AG08396 (cell line): ENCODE measurements around the gene PNPLA1.
"Not testable (repeated sequence)": the region's sequence is repeated elsewhere in the genome, so short reads cannot be mapped to it uniquely, and the experiment has no call there.

Source experiments
- DNase-seq: peaks from one replicate; pipeline ENCODE4 v3.0.0; 2012; ENCODE audit warnings: low spot score, mixed read lengths

PNPLA1 gene

GRCh38 chr6:36336208-36336710 lies 66.4 kb downstream of the PNPLA1 start:
- no peak for DNase-seq

DNA sequence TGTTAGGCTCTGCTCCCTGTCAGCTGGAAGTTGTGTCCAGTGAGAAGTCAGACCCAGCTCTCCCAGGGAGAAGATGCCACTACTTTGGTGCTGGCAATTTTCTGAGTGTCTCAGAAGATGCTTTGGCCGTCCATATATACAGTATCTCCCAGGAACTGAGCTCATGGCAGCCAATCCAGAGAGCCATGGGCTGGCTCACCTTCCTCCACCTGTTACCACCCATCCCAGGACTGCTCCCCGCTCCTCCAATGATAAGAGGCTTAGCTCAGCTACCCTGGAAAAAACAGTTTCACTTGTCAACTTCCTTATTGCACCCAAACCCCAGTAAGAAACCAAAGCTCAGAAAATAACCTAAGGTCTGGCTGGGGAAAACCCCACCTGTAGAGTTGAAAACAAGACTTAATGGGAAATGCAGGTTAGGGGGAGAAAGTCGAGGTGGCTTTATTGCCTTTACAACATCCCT lies 67.0 kb downstream of the PNPLA1 start, which contains the start of gene BNIP5:
BNIP5 (minus strand) TSS at position 110 of the 463 bp plus-strand sequence. CDS start 6,198 bp downstream, outside the sequence.
- DNase-seq, result no peak

DNA sequence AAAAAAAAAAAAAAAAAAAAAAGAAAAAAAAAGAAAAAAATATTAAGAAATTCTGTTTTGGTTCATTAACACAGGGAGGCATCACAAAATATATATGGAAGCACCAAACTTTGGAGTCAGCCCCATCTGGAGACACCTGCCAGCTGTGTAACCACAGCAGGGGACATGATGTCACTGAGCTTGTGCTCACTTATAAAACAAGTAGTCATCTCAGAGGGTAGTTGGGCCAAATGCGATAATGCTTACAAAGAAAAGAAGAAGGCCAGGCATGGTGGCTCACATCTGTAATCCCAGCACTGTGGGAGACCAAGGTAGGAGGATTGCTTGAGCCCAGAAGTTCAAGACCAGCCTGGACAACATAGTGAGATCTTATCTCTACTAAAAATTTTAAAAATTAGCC lies 68.0 kb downstream of the PNPLA1 start:
- DNase-seq, result no peak

- DNase-seq, result not testable (repeated sequence)
These were observed 68.4 kb downstream of the PNPLA1 start for GRCh38 chr6:36338223-36338622.

GRCh38 chr6:36339146-36339545 lies 69.3 kb downstream of the PNPLA1 start:
- DNase-seq, result no peak

GRCh38 chr6:36340306-36340617 lies 70.4 kb downstream of the PNPLA1 start:
- no peak for DNase-seq

DNA sequence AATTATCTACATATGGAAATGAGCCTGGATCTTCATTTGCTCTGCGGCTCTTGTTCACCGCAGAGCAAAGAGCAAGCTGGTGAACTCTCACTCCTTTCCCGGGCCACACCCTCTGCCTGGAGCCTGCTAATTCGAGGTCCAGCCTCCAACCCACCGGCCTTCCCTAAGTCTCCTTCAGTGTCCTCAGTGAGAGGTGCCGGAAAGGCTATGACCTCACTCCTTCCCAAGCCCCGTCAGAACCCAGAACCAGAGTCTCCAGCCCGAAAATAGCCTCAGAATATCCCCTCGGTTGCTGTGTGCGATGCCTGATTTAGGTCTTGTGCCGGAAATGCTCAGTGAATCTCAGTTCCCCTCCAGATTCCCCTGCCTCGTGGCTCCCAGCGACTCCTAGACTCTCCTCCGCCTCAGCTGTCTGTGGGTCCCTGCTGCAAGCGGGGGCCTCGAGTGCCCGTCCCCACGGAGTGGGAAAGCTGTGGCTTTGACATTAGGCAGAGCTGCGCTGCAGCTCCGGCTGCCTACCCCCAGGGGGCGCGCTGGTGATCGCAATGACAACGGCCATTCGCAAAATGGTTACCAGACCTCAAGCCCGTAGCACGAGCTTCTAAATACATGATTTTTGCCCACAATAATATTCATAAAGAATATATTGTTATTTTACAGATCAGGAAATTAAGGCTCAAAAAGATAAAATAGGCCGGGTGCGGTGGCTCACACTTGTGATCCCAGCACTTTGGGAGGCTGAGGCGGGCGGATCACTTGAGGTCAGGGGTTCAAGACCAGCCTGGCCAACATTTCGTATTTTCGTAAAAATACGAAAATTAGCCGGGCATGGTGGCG lies 71.0 kb downstream of the PNPLA1 start:
- peak; percentile 83 for DNase-seq

GRCh38 chr6:36343109-36343680 lies 73.3 kb downstream of the PNPLA1 start:
- no peak for DNase-seq

DNA sequence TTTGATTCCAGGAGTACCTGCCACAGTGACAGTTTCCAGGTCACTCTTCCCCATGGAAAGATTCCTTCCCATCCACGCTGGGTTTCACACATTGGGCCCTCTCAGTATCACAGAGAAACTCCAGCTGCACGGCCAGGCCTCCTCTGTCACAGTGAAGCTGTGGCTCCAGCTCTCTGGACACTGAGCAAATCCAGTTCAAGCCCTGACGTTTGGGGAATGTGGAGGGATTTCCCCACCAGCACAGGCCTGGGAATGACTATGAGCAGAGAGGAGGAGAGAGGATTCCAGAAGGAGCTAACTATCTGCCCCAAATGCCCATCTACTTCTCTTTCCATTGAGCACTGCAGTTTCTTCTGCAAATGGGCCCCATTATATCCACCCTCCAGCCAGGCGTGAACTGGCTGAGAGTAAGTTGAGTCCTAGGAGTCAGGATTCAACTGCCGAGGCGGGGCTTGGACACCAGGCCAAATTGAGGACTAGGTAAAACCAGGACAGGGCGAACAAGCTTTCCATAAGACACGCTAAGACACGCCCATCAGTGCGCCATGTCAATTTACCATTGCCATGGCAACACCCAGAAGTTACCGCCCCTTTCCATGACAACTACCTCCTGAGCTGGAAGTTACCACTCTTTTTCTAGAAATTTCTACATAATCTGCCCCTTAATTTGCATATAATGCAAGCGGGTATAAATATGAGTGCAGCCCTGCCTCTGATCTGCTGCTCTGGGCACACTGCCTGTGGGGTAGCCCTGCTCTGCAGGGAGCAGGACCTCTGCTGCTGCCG lies 76.0 kb downstream of the PNPLA1 start:
- no peak for DNase-seq

GRCh38 chr6:36346486-36347273 lies 76.8 kb downstream of the PNPLA1 start:
- DNase-seq, result no peak

- no peak for DNase-seq
These were observed 77.8 kb downstream of the PNPLA1 start for GRCh38 chr6:36347621-36348020.

DNA sequence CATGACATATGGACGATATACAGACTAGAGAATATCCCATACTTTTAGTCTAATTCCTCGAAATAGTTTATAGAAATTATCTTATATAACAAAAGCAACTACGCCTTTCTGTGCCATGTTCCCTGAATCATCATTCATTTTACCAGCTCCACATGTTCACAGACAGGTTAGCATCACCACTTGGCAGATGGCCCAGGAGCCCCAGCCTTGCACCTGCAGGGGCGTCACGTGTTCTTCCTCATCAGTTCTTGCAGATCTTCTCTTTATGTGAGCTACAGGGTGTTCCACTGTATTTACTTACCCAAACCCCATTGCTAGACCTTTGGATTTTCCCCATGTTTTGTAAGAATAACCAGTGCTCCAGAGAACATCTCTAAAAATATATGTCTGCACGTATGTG lies 79.4 kb downstream of the PNPLA1 start:
- no peak for DNase-seq

DNA sequence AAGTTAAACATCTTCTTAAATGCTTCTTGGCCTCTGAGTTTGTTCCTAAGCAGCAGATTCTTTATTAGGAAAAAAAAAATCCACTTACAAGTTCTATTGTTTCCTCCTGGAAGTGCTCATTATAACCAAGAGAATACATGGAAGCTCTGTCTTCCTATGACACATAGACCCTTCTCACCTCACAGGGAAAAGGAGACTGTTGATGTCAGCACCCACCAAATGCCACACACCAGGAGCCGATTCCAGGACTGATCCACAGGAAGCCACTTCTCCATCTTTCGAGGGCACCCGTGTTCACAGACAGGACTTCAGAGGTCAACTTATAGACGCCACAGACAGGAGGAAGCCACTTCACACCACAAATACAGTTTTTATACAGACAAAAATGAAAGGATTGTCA lies 80.2 kb downstream of the PNPLA1 start:
- no peak for DNase-seq

GRCh38 chr6:36350681-36351571 lies 81.1 kb downstream of the PNPLA1 start:
- DNase-seq, result peak; percentile 40

DNA sequence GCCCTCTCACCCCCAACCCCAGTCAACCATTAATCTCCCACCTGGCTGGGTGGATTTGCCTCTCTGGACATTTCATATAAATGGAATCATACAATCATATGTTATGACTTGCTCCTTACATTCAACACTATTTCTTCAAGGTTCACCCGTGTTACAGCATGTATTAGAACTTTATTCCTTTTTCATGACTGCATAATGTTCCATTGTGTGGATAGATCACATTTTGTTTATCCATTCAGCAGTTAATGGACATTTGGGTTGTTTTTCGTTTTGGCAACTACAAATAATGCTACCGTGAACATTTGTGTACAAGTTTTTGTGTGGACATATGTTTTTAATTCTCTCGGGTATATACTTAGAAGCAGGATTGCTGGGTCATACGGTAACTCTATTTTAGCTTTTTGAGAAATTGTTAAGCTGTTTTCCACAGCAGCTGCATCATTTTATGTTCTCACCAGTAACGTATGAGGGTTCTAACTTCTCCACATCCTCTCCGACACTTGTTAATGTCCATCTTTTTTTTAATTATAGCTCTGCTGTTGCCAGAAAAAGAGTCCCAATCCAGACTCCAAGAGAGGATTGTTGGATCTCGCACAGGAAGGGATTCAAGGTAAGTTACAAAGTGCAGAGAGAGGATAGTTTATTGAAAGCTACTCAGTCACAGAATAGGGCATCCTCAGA lies 82.8 kb downstream of the PNPLA1 start:
- DNase-seq, result no peak

- DNase-seq, result no peak
These were observed 83.6 kb downstream of the PNPLA1 start for GRCh38 chr6:36353411-36353915.

- no peak for DNase-seq
These were observed 86.0 kb downstream of the PNPLA1 start for GRCh38 chr6:36355819-36356218.

GRCh38 chr6:36357872-36358225 lies 88.0 kb downstream of the PNPLA1 start:
- DNase-seq, result no peak
